Measurements from ENCODE around the gene ATP10A.
A peak's percentile ranks its signal among the peaks of the same experiment; 100 is the strongest.

The ATP10A gene

DNA sequence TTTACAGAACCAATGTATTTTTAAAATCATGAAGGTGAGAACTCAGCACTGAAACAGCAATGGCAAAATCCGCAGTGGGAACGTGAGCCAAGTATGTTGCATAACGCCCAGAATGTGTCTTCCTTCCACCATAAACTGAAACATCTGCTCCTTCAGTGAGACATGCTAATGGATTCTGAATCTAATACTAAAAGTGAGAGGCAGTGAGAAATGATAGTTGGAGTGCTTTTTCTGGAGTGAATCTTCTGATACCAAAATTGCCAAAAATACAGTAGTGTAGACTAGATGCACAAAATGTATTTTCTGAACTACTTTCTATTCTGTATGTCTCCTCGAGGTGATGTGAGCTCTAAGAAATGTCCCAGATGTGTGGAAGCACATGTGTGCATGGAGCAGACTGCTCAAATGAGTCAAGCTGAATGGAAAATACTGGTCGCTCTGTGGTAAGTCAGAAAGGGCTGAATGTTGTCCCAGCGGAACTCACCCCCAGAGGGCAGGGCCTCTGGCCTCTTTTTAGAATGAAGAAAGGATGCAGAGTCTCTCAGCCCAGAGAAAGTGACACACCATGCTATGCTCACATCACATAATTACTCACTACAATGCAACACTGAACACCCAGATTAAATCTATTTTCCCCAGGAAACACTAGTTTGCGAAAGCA lies 73.0 kb downstream of the ATP10A start:
- Mint-ChIP-seq H3K4me3 (no peak overlapping the region), H3K4me1 (peaks cover 22% of the 10 kb centered on the region), H3K36me3 (ENCODE audit: insufficient read depth) (no peaks in the 10 kb centered on the region), H3K9me3 (no peaks in the 10 kb centered on the region), H3K27ac (ENCODE audit: low read depth) (no peak overlapping the region), H3K27me3 (no peaks in the 10 kb centered on the region)
- ATAC-seq (replicated peaks; ENCODE audit: extremely low read depth, poor library complexity, severe bottlenecking) (no peak), DNase-seq (ENCODE audit: low spot score in 2 of 2) (no peak)

DNA sequence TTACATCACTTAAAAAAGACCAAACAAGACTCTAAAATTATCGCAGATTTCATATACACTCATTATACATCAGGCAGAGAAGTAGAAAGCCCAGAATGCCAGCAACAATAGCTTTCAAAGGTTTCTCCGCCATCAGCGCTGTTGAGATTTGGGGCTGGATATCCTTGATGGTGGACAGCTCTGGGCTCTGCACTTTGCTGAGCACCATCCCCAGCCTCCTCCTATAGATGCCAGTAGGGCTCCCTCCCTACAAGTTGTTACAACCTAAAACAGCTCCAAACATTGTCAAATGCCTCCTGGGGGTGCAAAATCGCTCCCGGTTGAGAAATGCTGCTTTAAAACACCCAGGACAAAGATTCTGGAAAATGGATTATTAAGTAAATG lies 73.5 kb downstream of the ATP10A start:
- H3K27me3 Mint-ChIP-seq: no peaks in the 10 kb centered on the region
- H3K27ac Mint-ChIP-seq (ENCODE audit: low read depth): no peak overlapping the region
- no peaks in the 10 kb centered on the region for H3K36me3 Mint-ChIP-seq (ENCODE audit: insufficient read depth)
- DNase-seq (ENCODE audit: low spot score in 2 of 2) (no peak), ATAC-seq (replicated peaks; ENCODE audit: extremely low read depth, poor library complexity, severe bottlenecking) (no peak)
- no peak overlapping the region for H3K4me3 Mint-ChIP-seq
- H3K4me1 Mint-ChIP-seq: peaks cover 22% of the 10 kb centered on the region
- H3K9me3 Mint-ChIP-seq: no peaks in the 10 kb centered on the region

DNA sequence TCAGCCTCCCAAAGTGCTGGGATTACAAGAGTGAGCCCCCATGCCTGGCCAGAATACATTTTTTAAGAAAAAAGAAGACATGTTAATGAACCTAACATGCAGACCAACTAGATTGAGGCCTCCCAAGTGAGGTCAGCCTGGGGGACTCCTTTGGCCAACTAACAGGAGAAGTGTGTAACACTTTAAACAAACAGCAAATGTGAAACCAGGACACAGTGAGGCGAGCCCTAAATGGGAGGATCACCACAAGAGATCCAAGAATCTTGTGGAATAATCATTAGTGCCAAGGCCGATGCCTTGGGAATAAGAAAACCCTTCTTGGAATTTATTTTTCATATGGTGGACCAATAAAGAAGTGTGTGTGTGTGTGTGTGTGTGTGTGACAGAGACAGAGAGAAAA lies 73.9 kb downstream of the ATP10A start:
- Mint-ChIP-seq H3K27me3 (no peaks in the 10 kb centered on the region), H3K36me3 (ENCODE audit: insufficient read depth) (no peaks in the 10 kb centered on the region), H3K27ac (ENCODE audit: low read depth) (no peak overlapping the region), H3K4me3 (no peak overlapping the region), H3K4me1 (peaks cover 22% of the 10 kb centered on the region), H3K9me3 (no peaks in the 10 kb centered on the region)
- DNase-seq (ENCODE audit: low spot score in 2 of 2) (no peak), ATAC-seq (replicated peaks; ENCODE audit: extremely low read depth, poor library complexity, severe bottlenecking) (no peak)

DNA sequence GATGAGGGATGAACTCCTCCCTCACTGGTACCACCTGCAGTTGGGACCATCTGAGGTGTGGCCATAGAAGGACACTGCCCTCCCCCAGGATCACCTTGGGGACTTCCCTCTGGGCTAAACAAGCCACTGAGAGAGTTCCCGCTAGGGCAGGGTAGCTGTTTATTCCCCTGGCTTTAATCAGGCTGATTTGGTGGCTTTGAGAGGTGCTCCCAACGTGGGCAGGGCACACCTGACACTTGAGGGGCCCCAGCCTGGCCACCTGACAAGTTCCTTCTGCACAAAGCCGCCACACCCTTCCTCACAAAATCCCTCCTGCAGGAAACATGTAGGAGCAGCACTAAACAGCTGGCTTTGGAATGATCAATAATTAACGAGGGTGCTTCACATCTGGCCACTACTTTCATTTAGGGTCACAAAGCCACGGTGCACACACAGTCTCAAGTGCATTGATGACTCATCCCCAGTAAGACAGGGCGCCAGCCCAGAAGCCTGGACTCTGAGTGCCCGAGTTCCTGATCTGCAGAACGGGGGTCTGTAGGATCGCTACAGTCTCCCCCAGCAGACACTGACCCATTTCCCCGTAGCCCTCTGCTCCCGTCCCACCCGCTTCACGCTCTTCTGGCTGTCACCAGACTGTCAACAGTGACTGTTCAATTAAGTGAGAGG lies 75.1 kb downstream of the ATP10A start:
- Mint-ChIP-seq H3K36me3 (ENCODE audit: insufficient read depth) (no peaks in the 10 kb centered on the region), H3K27ac (ENCODE audit: low read depth) (peak overlapping the region; percentile 89), H3K4me3 (no peak overlapping the region), H3K27me3 (no peaks in the 10 kb centered on the region), H3K9me3 (no peaks in the 10 kb centered on the region), H3K4me1 (peaks cover 17% of the 10 kb centered on the region)
- no peak for ATAC-seq (replicated peaks; ENCODE audit: extremely low read depth, poor library complexity, severe bottlenecking)
- no peak for DNase-seq (ENCODE audit: low spot score in 2 of 2)

DNA sequence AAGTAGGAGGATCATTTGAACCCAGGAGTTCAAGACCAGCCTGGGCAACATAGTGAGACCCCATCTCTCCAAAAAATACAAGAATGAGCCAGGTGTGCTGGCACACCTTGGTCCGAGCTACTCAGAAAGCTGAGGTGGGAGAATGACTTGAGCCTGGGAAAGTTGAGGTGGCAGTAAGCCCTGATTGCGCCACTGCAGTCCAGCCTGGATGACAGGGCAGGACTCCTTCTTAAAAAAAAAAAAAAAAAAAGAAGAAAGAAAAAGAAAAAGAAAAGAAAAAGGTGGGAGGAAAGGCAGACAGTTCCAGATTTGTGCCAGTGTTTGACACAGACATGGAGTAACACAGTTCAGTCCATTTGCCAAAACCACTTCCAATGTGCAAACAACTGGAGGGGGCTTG lies 75.7 kb downstream of the ATP10A start:
- Mint-ChIP-seq H3K36me3 (ENCODE audit: insufficient read depth) (no peaks in the 10 kb centered on the region), H3K4me1 (peaks cover 16% of the 10 kb centered on the region), H3K27me3 (no peaks in the 10 kb centered on the region), H3K27ac (ENCODE audit: low read depth) (peak overlapping the region; percentile 89), H3K9me3 (no peaks in the 10 kb centered on the region), H3K4me3 (no peak overlapping the region)
- ATAC-seq (replicated peaks; ENCODE audit: extremely low read depth, poor library complexity, severe bottlenecking) (no peak), DNase-seq (ENCODE audit: low spot score in 2 of 2) (no peak)

DNA sequence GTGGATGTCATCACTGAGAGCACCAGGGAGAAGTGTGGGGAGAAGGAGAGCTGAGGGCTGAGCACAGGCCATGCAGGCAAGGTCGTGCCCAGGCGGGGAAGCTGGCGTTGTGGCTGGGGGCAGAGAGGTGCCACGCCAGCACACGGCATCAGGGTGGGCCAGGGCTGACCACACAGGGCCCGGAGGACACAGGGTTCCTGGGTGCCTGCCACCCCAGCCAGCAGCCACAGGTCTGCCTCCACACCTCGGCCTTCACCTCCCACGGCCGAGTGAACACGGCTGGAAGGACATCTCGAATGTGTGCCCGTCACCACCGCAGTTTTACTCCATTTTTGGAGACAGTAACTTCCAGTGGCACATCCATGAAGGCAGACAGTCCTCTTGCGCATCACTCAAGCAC lies 77.1 kb downstream of the ATP10A start:
- Mint-ChIP-seq H3K27ac (ENCODE audit: low read depth) (no peak overlapping the region), H3K4me3 (no peak overlapping the region), H3K4me1 (peaks cover 8% of the 10 kb centered on the region), H3K36me3 (ENCODE audit: insufficient read depth) (peaks cover 2% of the 10 kb centered on the region), H3K9me3 (no peaks in the 10 kb centered on the region), H3K27me3 (no peaks in the 10 kb centered on the region)
- DNase-seq (ENCODE audit: low spot score in 2 of 2) (no peak), ATAC-seq (replicated peaks; ENCODE audit: extremely low read depth, poor library complexity, severe bottlenecking) (no peak)

DNA sequence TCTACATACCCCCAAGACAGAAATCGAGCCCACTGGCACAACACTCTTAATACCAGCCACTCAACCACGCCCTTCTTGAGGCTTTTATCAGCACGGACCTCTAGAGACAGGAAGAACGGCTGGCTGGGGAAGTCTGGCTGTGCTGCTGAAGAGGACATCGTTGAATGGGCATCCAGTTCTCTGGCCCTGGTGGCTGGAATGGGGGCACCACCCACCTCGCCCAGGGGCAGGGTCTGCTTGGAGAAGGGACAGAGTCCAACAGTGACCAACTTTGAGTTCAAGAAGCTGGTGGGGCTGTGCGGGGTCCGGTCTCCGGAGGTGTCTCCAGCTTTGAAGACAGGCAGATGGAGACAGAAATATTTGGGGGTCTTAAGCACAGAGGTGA lies 77.5 kb downstream of the ATP10A start:
- Mint-ChIP-seq H3K4me1 (peaks cover 7% of the 10 kb centered on the region), H3K9me3 (no peaks in the 10 kb centered on the region), H3K27me3 (no peaks in the 10 kb centered on the region), H3K27ac (ENCODE audit: low read depth) (no peak overlapping the region), H3K4me3 (no peak overlapping the region), H3K36me3 (ENCODE audit: insufficient read depth) (peaks cover 2% of the 10 kb centered on the region)
- ATAC-seq (replicated peaks; ENCODE audit: extremely low read depth, poor library complexity, severe bottlenecking): no peak
- no peak for DNase-seq (ENCODE audit: low spot score in 2 of 2)

DNA sequence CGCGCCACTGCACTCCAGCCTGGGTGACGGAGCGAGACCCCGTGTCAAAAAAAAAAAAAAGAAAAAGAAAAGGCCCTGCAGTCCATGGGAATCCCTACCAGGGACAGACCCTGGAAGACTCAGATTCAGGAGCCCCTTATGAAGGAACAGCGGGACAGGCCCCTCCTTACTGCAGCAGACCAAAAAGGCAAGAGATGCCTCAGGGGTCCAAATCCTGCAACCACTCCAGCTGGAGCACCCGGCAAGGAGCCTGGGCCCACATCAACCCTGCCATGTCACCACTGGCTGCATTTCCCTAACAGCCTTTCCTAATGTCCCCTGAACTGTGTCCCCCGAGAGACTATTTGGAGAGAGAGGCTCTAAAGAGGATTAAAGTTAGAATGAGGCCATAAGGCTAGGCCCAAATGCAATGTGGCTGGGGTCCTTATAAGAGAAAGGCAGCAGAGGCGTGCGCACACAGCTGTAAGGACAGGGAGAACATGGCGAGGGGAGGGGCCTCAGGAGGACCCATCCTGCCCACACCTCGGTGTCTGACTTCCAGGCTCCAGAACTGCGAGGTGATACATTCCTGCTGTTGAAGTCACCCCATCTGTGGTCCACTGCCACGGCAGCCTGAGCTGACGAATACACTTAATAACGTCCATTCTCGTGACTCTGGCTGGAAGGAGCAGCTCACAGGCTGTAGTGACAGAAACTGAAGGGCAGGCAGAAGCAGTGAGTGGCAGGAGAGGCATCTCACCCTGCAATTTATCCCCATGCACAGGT lies 78.1 kb downstream of the ATP10A start:
- no peak overlapping the region for H3K4me3 Mint-ChIP-seq
- peaks cover 3% of the 10 kb centered on the region for H3K36me3 Mint-ChIP-seq (ENCODE audit: insufficient read depth)
- no peak for ATAC-seq (replicated peaks; ENCODE audit: extremely low read depth, poor library complexity, severe bottlenecking)
- H3K27ac Mint-ChIP-seq (ENCODE audit: low read depth): no peak overlapping the region
- no peaks in the 10 kb centered on the region for H3K9me3 Mint-ChIP-seq
- peaks cover 7% of the 10 kb centered on the region for H3K4me1 Mint-ChIP-seq
- no peaks in the 10 kb centered on the region for H3K27me3 Mint-ChIP-seq
- DNase-seq (ENCODE audit: low spot score in 2 of 2): no peak

DNA sequence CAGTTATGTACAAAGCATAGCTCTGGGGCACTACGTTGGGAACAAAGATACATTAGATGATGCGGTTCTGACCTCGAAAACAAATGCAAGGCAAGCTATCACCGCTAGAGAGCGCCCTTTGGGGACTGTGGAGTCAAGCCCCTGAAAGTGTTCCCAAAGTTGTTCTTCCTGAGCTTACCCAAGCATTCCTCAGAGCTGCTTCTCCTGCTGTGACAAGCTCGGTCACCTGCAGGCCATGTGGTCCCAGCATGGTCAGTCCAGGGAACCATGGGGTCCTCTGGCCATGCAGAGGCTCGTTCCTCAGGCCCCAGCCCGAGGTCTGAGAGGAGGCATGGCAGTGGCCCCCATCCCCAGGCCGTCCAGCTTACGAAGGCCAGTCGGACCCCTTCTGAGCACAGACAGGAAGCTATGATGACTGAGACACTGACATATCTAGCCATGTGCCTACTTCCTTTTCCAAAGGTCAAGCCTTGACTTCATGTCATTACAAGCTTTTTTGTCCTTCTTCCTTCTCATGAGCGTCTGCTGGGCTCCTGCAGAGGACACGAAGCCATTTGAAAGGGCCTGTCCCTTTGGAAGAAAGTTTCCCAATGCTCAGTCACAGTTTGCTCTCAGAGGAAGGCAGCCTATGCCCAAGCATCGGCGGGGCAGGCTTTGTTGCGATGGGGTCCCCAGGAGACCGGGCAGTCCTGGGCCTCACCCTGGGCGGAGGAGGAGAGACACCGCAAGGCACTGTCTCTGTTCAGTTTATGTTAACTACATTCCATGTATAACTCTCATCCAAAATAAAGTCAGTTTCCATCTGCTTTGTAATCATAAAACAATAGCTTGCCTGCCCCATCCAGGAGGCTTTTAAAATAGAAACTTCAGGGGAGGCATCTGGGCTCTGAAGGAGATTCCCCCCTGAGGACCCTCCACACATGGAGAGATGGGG lies 79.3 kb downstream of the ATP10A start:
- ATAC-seq (replicated peaks; ENCODE audit: extremely low read depth, poor library complexity, severe bottlenecking) (no peak), DNase-seq (ENCODE audit: low spot score in 2 of 2) (peak in 1 of 2 donors; percentile 23)
- H3K36me3 Mint-ChIP-seq (ENCODE audit: insufficient read depth): peaks cover 4% of the 10 kb centered on the region
- H3K27ac Mint-ChIP-seq (ENCODE audit: low read depth): no peak overlapping the region
- H3K27me3 Mint-ChIP-seq: no peaks in the 10 kb centered on the region
- H3K4me3 Mint-ChIP-seq: no peak overlapping the region
- peaks cover 7% of the 10 kb centered on the region for H3K4me1 Mint-ChIP-seq
- no peaks in the 10 kb centered on the region for H3K9me3 Mint-ChIP-seq

DNA sequence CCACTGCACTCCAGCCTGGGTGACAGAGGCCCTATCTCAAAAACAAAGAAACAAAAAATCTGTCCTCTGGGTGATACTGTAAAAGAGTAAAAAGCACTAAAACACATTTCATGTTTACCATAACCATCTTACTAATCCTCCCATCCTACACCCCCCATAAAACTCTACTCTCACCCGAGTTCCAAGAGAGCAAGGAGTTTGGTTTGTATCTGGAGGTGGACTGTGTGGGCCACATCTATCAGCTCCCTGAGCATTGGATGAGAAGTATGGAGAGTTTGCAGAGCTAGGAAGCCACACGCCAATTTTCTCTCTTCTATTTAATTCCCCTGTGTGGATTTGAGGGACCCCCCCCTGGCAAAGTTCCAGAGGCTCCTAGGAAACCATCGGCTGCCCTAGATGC lies 80.0 kb downstream of the ATP10A start:
- H3K27ac Mint-ChIP-seq (ENCODE audit: low read depth): no peak overlapping the region
- H3K4me1 Mint-ChIP-seq: peaks cover under 1% of the 10 kb centered on the region
- H3K27me3 Mint-ChIP-seq: no peaks in the 10 kb centered on the region
- peaks cover 6% of the 10 kb centered on the region for H3K36me3 Mint-ChIP-seq (ENCODE audit: insufficient read depth)
- H3K9me3 Mint-ChIP-seq: no peaks in the 10 kb centered on the region
- DNase-seq (ENCODE audit: low spot score in 2 of 2): no peak
- no peak for ATAC-seq (replicated peaks; ENCODE audit: extremely low read depth, poor library complexity, severe bottlenecking)
- no peak overlapping the region for H3K4me3 Mint-ChIP-seq

DNA sequence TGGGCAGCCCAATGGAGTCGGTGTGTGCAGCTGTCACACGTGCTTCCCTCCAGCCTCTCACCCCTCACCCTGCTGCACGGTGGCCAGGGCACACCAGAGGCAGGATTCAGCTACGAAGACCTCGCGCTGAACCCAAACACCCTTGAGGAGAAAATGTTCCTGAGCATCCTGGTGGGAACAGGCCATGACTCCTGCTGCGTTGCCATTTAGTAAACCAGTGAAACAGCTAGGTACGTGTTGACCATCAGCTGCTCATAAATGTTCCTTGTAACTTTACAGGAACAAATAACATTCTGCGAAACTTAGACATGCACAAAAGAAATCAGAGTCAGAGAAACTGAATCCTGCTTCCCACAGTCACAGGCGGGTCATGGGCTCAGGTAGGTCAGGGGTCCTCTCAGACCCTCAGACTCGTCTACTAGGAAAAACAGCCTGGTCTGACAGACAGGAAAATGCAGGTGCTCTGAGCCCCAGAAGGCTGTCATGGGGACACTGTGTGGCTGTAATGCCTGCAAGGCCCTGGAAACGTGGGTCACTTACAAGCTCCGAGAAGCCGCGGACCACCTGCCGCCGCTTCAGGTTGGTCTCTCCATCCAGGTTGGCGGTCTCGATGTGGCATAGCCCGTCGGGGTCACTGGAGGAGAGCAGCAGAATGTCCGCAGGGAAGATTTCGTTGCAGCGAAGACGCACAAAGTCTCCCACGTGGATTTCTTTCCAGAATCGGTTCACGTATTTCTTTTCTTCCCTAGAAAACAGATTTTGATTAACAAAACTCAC lies 82.5 kb downstream of the ATP10A start:
- ATAC-seq (replicated peaks; ENCODE audit: extremely low read depth, poor library complexity, severe bottlenecking) (no peak), DNase-seq (ENCODE audit: low spot score in 2 of 2) (no peak)
- Mint-ChIP-seq H3K27ac (ENCODE audit: low read depth) (no peak overlapping the region), H3K4me3 (no peak overlapping the region), H3K9me3 (no peaks in the 10 kb centered on the region), H3K36me3 (ENCODE audit: insufficient read depth) (peaks cover 7% of the 10 kb centered on the region), H3K4me1 (no peaks in the 10 kb centered on the region), H3K27me3 (no peaks in the 10 kb centered on the region)

DNA sequence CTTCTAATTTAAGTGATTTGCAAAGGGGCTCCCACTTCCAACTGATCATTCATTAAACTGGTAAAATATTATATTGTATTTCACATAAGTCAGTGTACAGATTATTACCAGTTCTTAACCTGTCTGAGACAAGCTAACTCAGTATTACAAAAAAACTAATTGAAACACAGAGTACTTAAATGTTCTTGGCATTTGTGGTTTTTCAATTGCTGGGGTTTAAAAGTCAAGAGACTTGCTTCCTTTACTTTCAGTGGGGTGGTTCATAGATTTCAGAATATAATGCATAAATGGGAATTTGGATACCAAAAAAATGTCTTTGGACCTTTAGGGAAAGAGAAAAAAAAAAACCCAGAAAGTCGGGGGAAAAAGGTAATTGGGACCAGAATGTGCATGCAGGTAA lies 85.0 kb downstream of the ATP10A start:
- Mint-ChIP-seq H3K27me3 (no peaks in the 10 kb centered on the region), H3K36me3 (ENCODE audit: insufficient read depth) (peaks cover 11% of the 10 kb centered on the region), H3K4me3 (no peak overlapping the region), H3K9me3 (no peaks in the 10 kb centered on the region), H3K27ac (ENCODE audit: low read depth) (no peak overlapping the region), H3K4me1 (no peaks in the 10 kb centered on the region)
- ATAC-seq (replicated peaks; ENCODE audit: extremely low read depth, poor library complexity, severe bottlenecking) (no peak), DNase-seq (ENCODE audit: low spot score in 2 of 2) (no peak)

All from central memory CD8-positive, alpha-beta T cell (primary cell).